Measurements from ENCODE around the gene FMR1NB.

Gene FMR1NB

GRCh38 chrX:148067285-148067684, 86.1 kb downstream of the FMR1NB start:
- Histone ChIP-seq H3K36me3 (ENCODE audit: control insufficient read depth in 2 of 2, insufficient read depth in 2 of 2, low read length in 2 of 2) (no peaks in the 10 kb centered on the region), H3K9ac (ENCODE audit: low read depth in 1 of 2, low read length in 2 of 2) (no peak overlapping the region), H3K27me3 (ENCODE audit: control insufficient read depth in 2 of 2, insufficient read depth in 2 of 2, low read length in 2 of 2) (no peaks in the 10 kb centered on the region), H3K9me3 (ENCODE audit: control insufficient read depth in 2 of 2, low read length in 2 of 2) (no peaks in the 10 kb centered on the region), H3K4me1 (ENCODE audit: control insufficient read depth in 2 of 2, insufficient read depth in 2 of 2, low read length in 2 of 2) (no peaks in the 10 kb centered on the region), H3K27ac (ENCODE audit: low read depth in 2 of 2, low read length in 2 of 2) (no peak overlapping the region), H3K4me3 (ENCODE audit: low read length in 2 of 2) (no peak overlapping the region)

GRCh38 chrX:148069759-148070503, 88.8 kb downstream of the FMR1NB start:
- Histone ChIP-seq H3K9me3 (ENCODE audit: control insufficient read depth in 2 of 2, low read length in 2 of 2) (no peaks in the 10 kb centered on the region), H3K36me3 (ENCODE audit: control insufficient read depth in 2 of 2, insufficient read depth in 2 of 2, low read length in 2 of 2) (no peaks in the 10 kb centered on the region), H3K4me3 (ENCODE audit: low read length in 2 of 2) (no peak overlapping the region), H3K27me3 (ENCODE audit: control insufficient read depth in 2 of 2, insufficient read depth in 2 of 2, low read length in 2 of 2) (no peaks in the 10 kb centered on the region), H3K9ac (ENCODE audit: low read depth in 1 of 2, low read length in 2 of 2) (no peak overlapping the region), H3K27ac (ENCODE audit: low read depth in 2 of 2, low read length in 2 of 2) (no peak overlapping the region), H3K4me1 (ENCODE audit: control insufficient read depth in 2 of 2, insufficient read depth in 2 of 2, low read length in 2 of 2) (no peaks in the 10 kb centered on the region)

GRCh38 chrX:148070504-148070877, 89.4 kb downstream of the FMR1NB start:
- no peak overlapping the region for H3K27ac ChIP-seq (ENCODE audit: low read depth in 2 of 2, low read length in 2 of 2)
- no peaks in the 10 kb centered on the region for H3K9me3 ChIP-seq (ENCODE audit: control insufficient read depth in 2 of 2, low read length in 2 of 2)
- H3K9ac ChIP-seq (ENCODE audit: low read depth in 1 of 2, low read length in 2 of 2): no peak overlapping the region
- H3K4me3 ChIP-seq (ENCODE audit: low read length in 2 of 2): no peak overlapping the region
- no peaks in the 10 kb centered on the region for H3K27me3 ChIP-seq (ENCODE audit: control insufficient read depth in 2 of 2, insufficient read depth in 2 of 2, low read length in 2 of 2)
- H3K36me3 ChIP-seq (ENCODE audit: control insufficient read depth in 2 of 2, insufficient read depth in 2 of 2, low read length in 2 of 2): no peaks in the 10 kb centered on the region
- no peaks in the 10 kb centered on the region for H3K4me1 ChIP-seq (ENCODE audit: control insufficient read depth in 2 of 2, insufficient read depth in 2 of 2, low read length in 2 of 2)

All from mucosa of rectum (tissue), 2 donors.